Measurements from ENCODE around the gene PSMC1. TPM values are rescaled to one million over a fixed set of nuclear protein-coding genes. Genes with fewer than 3 reads are reported as not detected.

Gene PSMC1
- total RNA-seq, 4 donors from 2014 or later: 86.8 to 163 (median 133) TPM

DNA sequence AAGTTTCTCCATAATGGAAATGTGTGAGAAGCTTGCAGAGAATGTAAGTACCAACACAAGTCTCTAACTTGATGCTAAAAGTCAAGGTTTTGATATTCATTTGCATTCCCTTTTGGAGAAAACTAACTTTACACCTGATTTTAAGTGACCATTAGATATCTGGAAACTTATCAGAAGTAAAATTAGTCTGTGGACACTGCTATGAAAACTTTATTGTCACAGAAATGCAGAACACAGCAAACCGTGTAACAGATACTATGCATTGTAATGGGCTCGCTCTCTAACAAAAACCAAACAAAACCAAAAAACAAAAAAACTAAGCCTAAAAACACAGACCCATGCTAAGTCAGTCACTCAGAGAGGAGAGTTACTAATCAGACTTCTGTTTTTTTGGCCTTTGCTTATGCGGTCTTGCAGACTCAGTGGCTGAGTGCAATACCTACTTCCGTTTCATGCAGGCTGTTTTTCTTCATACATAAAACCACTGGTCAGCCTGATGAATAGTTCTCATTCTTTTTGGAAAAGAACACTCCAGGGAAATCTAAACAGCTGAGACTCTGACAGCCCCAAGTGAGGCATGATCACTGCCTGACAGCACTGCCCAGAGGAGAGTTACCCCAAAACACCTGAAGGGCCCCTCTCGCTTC, 39.6 kb downstream of the PSMC1 start:
- Histone ChIP-seq H3K4me3 (replicated peaks in 1 of 3) (no peak overlapping the region), H3K27ac (no peak overlapping the region), H3K9me3 (no peaks in the 10 kb centered on the region), H3K4me1 (no peaks in the 10 kb centered on the region), H3K27me3 (no peaks in the 10 kb centered on the region), H3K36me3 (peaks cover 8 to 47% of the 10 kb centered on the region in 2 donors)
- no peak for TF ChIP-seq POLR2A (IDR thresholded peaks at IDR 0.05)
- TF ChIP-seq, protein P1, sequence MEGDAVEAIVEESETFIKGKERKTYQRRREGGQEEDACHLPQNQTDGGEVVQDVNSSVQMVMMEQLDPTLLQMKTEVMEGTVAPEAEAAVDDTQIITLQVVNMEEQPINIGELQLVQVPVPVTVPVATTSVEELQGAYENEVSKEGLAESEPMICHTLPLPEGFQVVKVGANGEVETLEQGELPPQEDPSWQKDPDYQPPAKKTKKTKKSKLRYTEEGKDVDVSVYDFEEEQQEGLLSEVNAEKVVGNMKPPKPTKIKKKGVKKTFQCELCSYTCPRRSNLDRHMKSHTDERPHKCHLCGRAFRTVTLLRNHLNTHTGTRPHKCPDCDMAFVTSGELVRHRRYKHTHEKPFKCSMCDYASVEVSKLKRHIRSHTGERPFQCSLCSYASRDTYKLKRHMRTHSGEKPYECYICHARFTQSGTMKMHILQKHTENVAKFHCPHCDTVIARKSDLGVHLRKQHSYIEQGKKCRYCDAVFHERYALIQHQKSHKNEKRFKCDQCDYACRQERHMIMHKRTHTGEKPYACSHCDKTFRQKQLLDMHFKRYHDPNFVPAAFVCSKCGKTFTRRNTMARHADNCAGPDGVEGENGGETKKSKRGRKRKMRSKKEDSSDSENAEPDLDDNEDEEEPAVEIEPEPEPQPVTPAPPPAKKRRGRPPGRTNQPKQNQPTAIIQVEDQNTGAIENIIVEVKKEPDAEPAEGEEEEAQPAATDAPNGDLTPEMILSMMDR (IDR thresholded peaks at IDR 0.05): no peak
- DNase-seq: no peak
- intact Hi-C loops (cut with DNase I): no loop called here
- 88 to 92% methylated on average over 5 of the region's 5 CpGs for WGBS, 2 donors

DNA sequence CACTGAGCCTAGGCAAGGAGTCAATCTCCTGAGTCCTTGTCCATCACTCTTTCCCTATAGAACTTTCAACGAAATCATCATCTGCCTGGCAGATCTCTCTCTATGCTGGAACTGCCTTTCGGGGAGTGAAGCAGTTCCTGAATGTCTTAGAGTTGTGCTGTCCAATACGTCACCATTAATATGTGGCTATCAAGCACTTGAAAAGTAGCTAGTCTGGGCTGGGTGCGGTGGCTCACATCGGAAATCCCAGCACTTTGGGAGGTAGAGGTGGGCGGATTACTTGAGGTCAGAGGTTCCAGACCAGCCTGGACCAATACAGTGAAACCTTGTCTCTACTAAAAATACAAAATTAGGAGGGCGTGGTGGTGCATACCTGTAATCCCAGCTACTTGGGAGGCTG, 40.3 kb downstream of the PSMC1 start:
- intact Hi-C loops (cut with DNase I): no loop called here
- DNase-seq: no peak
- Histone ChIP-seq H3K4me1 (peaks cover 0 to 2% of the 10 kb centered on the region in 2 donors), H3K4me3 (replicated peaks in 1 of 3) (no peak overlapping the region), H3K27me3 (no peaks in the 10 kb centered on the region), H3K27ac (no peak overlapping the region), H3K36me3 (peaks cover 7 to 42% of the 10 kb centered on the region in 2 donors), H3K9me3 (no peaks in the 10 kb centered on the region)
- 96 to 98% methylated on average over 7 of the region's 7 CpGs for WGBS, 2 donors
- TF ChIP-seq, protein P1 (IDR thresholded peaks at IDR 0.05): no peak
- TF ChIP-seq POLR2A (IDR thresholded peaks at IDR 0.05): no peak

DNA sequence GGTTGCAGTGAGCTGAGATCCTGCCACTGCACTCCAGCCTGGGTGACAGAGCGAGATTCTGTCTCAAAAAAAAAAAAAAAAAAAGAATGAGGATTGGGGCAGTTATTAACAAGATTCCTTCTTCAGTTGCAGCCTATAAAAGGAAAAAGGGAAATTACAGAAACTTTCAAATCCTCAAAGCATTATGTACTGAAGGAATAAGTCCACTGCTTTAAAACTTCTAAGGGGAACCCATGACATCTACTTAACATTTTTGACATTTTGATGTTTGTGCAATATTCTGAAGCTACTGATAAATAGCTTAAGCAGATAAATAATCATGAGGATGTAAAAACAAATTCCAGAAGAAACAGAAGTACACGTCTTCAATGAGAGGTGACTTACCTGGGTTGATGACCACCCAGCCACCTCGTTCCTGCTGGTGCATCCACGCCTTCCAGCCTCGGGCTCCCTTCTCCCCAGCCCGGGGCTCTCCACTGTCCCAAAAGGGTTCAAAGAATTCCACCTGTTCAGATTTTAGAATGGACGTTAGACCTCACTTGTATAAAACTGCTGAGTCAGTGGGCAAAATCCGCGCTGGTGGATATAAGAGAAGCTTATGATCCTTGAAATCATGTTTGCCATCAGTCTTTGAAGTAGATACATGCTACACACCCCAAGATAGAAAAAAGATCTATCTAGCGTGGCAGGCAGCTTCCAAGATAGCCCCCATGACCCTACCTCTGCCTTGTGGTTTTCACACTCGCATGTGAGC, 41.7 kb downstream of the PSMC1 start:
- intact Hi-C loops (cut with DNase I): no loop called here
- no peaks in the 10 kb centered on the region for H3K9me3 ChIP-seq
- TF ChIP-seq, protein P1 (IDR thresholded peaks at IDR 0.05): no peak
- no peak for TF ChIP-seq POLR2A (IDR thresholded peaks at IDR 0.05)
- H3K27me3 ChIP-seq: no peaks in the 10 kb centered on the region
- no peak overlapping the region for H3K4me3 ChIP-seq (replicated peaks in 1 of 3)
- DNase-seq: no peak
- peaks cover 0 to 7% of the 10 kb centered on the region in 2 donors for H3K4me1 ChIP-seq
- H3K27ac ChIP-seq: no peak overlapping the region
- peaks cover 5 to 31% of the 10 kb centered on the region in 2 donors for H3K36me3 ChIP-seq
- 92 to 97% methylated on average over 11 of the region's 11 CpGs for WGBS, 2 donors

DNA sequence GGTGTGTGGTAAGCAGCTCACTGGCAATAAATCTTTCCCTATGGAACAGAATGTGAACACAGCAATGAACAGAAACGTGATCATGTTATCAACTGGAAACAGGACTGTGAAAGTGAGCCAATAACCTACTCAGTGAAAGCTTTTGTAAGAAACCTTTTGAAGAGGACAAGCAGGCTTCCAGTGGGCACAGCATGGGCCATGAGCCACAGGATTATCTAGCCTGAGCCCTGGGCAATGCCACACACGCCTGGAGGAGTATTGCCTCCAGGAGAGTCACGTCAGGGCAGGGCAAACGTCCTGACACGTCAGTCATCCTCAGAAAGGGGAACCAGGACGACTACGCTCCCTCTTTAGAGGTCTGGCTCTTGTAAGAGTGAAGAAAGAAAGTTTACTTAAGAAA, 43.1 kb downstream of the PSMC1 start:
- no peaks in the 10 kb centered on the region for H3K9me3 ChIP-seq
- no peaks in the 10 kb centered on the region for H3K27me3 ChIP-seq
- 70 to 76% methylated on average over 7 of the region's 7 CpGs for WGBS, 2 donors
- H3K27ac ChIP-seq: no peak overlapping the region
- no peak overlapping the region for H3K4me3 ChIP-seq (replicated peaks in 1 of 3)
- TF ChIP-seq POLR2A (IDR thresholded peaks at IDR 0.05): no peak
- TF ChIP-seq, protein P1 (IDR thresholded peaks at IDR 0.05): no peak
- H3K4me1 ChIP-seq: peaks cover 0 to 7% of the 10 kb centered on the region in 2 donors
- DNase-seq: no peak
- intact Hi-C loops (cut with DNase I): no loop called here
- peaks cover 16 to 36% of the 10 kb centered on the region in 2 donors for H3K36me3 ChIP-seq

DNA sequence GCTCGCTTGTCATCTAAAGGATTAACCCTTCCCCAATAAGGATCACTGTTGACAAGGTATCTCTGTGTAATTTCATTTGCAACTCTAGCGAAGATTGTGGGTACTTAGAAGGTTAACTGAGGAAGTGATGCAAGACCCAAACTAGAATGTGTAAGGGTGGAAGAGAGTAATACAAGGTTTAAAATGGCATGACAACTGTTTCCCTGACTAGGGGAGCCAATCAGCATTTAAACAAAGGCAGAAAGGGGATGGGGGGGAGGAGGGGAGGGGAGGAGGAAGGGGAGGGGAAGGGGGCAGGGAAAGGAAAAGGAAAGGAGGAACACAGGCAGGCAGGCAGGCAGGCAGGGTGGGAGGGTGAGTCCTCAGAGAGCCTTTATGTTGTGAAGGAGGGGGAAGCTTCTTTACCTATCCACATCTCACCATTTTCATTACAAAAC, 44.3 kb downstream of the PSMC1 start:
- 97% methylated on average over 2 of the region's 2 CpGs for WGBS, 2 donors
- Histone ChIP-seq H3K4me3 (replicated peaks in 1 of 3) (no peak overlapping the region), H3K36me3 (peaks cover 16 to 29% of the 10 kb centered on the region in 2 donors), H3K4me1 (peaks cover 0 to 7% of the 10 kb centered on the region in 2 donors), H3K27me3 (no peaks in the 10 kb centered on the region), H3K27ac (no peak overlapping the region), H3K9me3 (no peaks in the 10 kb centered on the region)
- TF ChIP-seq POLR2A (IDR thresholded peaks at IDR 0.05): no peak
- TF ChIP-seq, protein P1 (IDR thresholded peaks at IDR 0.05): no peak
- intact Hi-C loops (cut with DNase I): loop anchor here (10.0 kb wide), 1 partner anchor 394 kb away; no protein-coding TSS in a partner anchor
- DNase-seq: no peak

Measured in thyroid gland (tissue), 4 donors.